Transverse colon (tissue), 4 donors: ENCODE measurements around the gene CACNA1C. TPM values are rescaled to one million over a fixed set of nuclear protein-coding genes. Genes with fewer than 3 reads are reported as not detected.

Experiments
- DNase-seq: peaks from one replicate; pipeline ENCODE4 v3.0.0-alpha.2; 2019
- H3K27ac ChIP-seq, 4 donors: fragments of 200-600 bp; sonication (generic); 2 replicates each; pipeline ENCODE4 v1.5.1; 2016 to 2018; ENCODE audit warnings: inconsistent platforms in 4 of 4
- H3K27me3 ChIP-seq: fragments of 200-600 bp; sonication (generic); 2 replicates; pipeline ENCODE4 v1.5.1; 2017; ENCODE audit warnings: inconsistent platforms
- H3K36me3 ChIP-seq, 4 donors: fragments of 200-600 bp; sonication (generic); 2 replicates each; pipeline ENCODE4 v1.5.1; 2017 to 2019; ENCODE audit warnings: inconsistent platforms in 4 of 4
- H3K4me1 ChIP-seq, 4 donors: fragments of 200-600 bp; sonication (generic); 2 replicates each; pipeline ENCODE4 v1.5.1; 2017 to 2020; ENCODE audit warnings: inconsistent platforms in 4 of 4
- H3K4me3 ChIP-seq, 4 donors: fragments of 200-600 bp; sonication (generic); 1 replicate in 1 of 4; 2 replicates in 3 of 4; pipeline versions ENCODE4 v1.5.1 to v1.6.1; 2017 to 2019; ENCODE audit warnings: inconsistent platforms in 4 of 4
- H3K9me3 ChIP-seq, 2 donors: fragments of 200-600 bp; sonication (generic); 2 replicates each; pipeline ENCODE4 v1.5.1; 2017 to 2019; ENCODE audit warnings: inconsistent platforms in 2 of 2
- EP300 ChIP-seq: sonication (generic); formaldehyde crosslinking; IDR thresholded peaks from one replicate; pipeline ENCODE4 v1.6.1; 2017; ENCODE audit warnings: antibody characterized with exemption, low read depth
- POLR2A ChIP-seq: fragments of 450-650 bp; IDR thresholded peaks from one replicate; pipeline ENCODE4 v1.6.1; 2016; ENCODE audit warnings: antibody characterized with exemption, mild to moderate bottlenecking, moderate library complexity
- POLR2AphosphoS5 ChIP-seq, 3 donors: sonication (generic); formaldehyde crosslinking; IDR thresholded peaks; one replicate each; pipeline ENCODE4 v1.6.1; 2016; ENCODE audit warnings: antibody characterized with exemption in 3 of 3
- WGBS, 2 donors: methylation state at CpG; one replicate each; pipeline ENCODE4 v1.1.5; 2018; ENCODE audit warnings: low coverage in 1 of 2; 5-methylcytosine and 5-hydroxymethylcytosine counted together
- in situ Hi-C, 4 donors: fragments of 200-750 bp; cut with MboI; loops; one replicate each; pipeline versions ENCODE4 v1.15.0 to v1.15.1; 2017; ENCODE audit warnings: low sequenced_read_pairs in 3 of 4, low pct_ligation_motif_present in 1 of 4, low pct_unique_long_range_greater_than_20kb in 1 of 4
- intact Hi-C: fragments of 100-400 bp; cut with DNase I; formaldehyde crosslinking; loops from one replicate; pipeline ENCODE4 v1.15.1; 2023; ENCODE audit warnings: low total_unique reads
- total RNA-seq, 4 donors: library from RNA; depleted of rRNA; stranded (reverse); fragments of >200 nt; gene quantifications; one replicate each; pipeline ENCODE4 v1.1.0, GENCODE V29; 2016
- TF ChIP-seq, protein P1 (sequence below), 5 experiments: fragments of 200-600 bp in 3 of 5; fragments of 450-650 bp in 2 of 5; sonication (generic) in 3 of 5; IDR thresholded peaks; 1 replicate in 2 of 5; 2 replicates in 3 of 5; pipeline ENCODE4 v1.5.1; 2016 to 2017; ENCODE audit warnings: antibody characterized with exemption in 5 of 5, inconsistent platforms in 3 of 5, mild to moderate bottlenecking in 2 of 5, moderate library complexity in 1 of 5

Gene CACNA1C
- total RNA-seq, 4 donors from 2014 or later = 18.8 to 35.2 (median 24.8) TPM

DNA sequence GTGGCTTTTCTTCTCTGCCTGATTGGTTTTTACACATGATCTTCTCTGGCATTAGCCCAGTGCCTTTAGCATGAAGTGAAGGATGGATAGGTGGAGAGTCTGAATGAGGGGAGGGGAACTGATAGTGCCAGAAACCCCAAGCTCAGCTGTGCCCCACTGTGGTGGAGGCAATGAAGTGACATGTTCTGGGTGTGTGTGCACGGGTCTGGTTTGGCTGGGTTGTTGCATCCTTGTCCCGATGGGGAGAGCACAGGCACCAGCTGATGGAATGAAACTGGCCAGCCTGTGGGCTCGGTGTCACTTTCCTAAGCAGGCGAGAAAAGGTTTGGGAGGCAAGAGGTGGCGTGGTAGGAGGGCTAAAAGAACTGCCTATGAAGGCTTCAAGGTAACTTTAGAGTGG is 65.3 kb downstream of the CACNA1C start:
- intact Hi-C loops (no loop called here), in situ Hi-C loops (no loop called here)
- H3K4me1 ChIP-seq = peaks cover 0 to 22% (median 6%) of the 10 kb centered on the region in 4 donors
- TF ChIP-seq, protein P1, sequence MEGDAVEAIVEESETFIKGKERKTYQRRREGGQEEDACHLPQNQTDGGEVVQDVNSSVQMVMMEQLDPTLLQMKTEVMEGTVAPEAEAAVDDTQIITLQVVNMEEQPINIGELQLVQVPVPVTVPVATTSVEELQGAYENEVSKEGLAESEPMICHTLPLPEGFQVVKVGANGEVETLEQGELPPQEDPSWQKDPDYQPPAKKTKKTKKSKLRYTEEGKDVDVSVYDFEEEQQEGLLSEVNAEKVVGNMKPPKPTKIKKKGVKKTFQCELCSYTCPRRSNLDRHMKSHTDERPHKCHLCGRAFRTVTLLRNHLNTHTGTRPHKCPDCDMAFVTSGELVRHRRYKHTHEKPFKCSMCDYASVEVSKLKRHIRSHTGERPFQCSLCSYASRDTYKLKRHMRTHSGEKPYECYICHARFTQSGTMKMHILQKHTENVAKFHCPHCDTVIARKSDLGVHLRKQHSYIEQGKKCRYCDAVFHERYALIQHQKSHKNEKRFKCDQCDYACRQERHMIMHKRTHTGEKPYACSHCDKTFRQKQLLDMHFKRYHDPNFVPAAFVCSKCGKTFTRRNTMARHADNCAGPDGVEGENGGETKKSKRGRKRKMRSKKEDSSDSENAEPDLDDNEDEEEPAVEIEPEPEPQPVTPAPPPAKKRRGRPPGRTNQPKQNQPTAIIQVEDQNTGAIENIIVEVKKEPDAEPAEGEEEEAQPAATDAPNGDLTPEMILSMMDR (IDR thresholded peaks at IDR 0.05) = no peak
- no peak for TF ChIP-seq POLR2A
- TF ChIP-seq EP300 = no peak
- TF ChIP-seq POLR2AphosphoS5 (IDR thresholded peaks at IDR 0.05) = no peak
- DNase-seq = no peak
- peak overlapping the region in 3 of 4 donors; percentile 66 to 75 (median 75) for H3K27ac ChIP-seq
- no peaks in the 10 kb centered on the region for H3K36me3 ChIP-seq
- no peak overlapping the region for H3K4me3 ChIP-seq
- H3K9me3 ChIP-seq = no peaks in the 10 kb centered on the region
- no peaks in the 10 kb centered on the region for H3K27me3 ChIP-seq
- WGBS, 2 donors = 70 to 95% methylated on average over 4 to 5 of the region's 5 CpGs

DNA sequence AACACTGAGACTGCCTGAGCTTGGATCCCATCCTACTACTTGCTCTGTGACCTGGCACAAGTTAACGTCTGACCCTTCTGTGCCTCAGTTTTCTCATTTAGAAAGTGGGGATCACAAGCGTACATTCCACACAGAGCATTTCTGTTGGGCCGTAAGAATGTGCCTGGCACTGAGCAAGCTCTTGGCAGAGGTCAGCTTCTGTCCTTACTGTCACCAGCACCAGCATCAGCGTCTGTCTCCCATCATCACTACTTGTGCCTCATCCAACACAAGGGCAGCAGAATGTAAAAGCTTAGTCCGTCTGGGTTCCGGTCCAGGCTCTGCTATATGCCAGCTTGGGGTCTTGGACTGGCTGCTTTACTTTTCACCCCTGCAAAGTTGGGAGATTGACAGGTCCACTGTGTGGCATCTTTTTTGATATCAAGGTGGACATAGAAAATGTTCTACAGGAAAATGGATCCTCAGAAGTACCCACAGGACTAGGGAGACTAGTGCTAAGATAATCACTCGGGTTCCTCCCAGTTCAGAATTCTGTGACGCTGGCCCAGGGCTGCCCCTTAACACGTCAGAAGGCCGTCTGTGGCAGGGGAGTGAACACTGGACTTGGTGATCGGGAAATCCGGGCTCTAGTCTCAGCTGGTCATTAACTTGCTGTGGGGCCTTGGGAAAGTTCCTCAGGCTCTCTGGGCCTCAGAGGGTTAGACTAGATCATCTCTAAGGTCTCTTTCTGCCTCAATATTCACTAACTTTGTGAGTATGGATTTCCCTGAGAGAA is 65.9 kb downstream of the CACNA1C start:
- no peak for DNase-seq
- Histone ChIP-seq H3K27me3 (no peaks in the 10 kb centered on the region), H3K36me3 (no peaks in the 10 kb centered on the region), H3K27ac (peak overlapping the region; percentile 37 to 75 (median 70)), H3K4me3 (no peak overlapping the region), H3K9me3 (no peaks in the 10 kb centered on the region), H3K4me1 (peaks cover 0 to 22% (median 6%) of the 10 kb centered on the region in 4 donors)
- 83% methylated on average over 12 of the region's 12 CpGs; no CpG with 5 or more reads in 1 of the 2 donors for WGBS, 2 donors
- in situ Hi-C loops (no loop called here), intact Hi-C loops (no loop called here)
- TF ChIP-seq EP300 (no peak), POLR2A (no peak), POLR2AphosphoS5 (IDR thresholded peaks at IDR 0.05) (no peak)
- TF ChIP-seq, protein P1 (IDR thresholded peaks at IDR 0.05) = no peak

DNA sequence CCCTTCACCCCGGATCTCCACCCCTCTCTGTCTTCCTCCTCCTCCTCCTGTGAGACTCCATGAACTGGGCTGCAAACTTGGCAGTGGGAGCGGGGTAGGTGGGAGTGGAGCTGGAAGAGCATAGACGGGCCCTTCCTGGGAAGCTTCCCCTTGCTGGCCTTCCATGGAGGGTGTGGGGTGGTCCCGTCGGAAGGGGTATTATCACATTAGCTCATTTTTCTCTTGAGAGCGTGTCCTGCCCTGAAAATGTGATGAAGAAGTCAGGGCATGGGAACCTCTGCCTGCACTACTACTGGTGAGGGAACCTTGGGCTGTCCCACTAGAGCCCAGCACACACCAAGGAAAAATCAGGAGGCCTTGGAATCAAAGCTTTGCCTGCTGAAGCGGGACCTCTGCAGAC is 66.5 kb downstream of the CACNA1C start:
- 79% methylated on average over 7 of the region's 7 CpGs; no CpG with 5 or more reads in 1 of the 2 donors for WGBS, 2 donors
- peak overlapping the region; percentile 37 to 75 (median 70) for H3K27ac ChIP-seq
- no peaks in the 10 kb centered on the region for H3K27me3 ChIP-seq
- in situ Hi-C loops (no loop called here), intact Hi-C loops (no loop called here)
- no peak for DNase-seq
- peaks cover 0 to 22% (median 6%) of the 10 kb centered on the region in 4 donors for H3K4me1 ChIP-seq
- H3K4me3 ChIP-seq = no peak overlapping the region
- no peaks in the 10 kb centered on the region for H3K36me3 ChIP-seq
- TF ChIP-seq POLR2AphosphoS5 (IDR thresholded peaks at IDR 0.05) (no peak), EP300 (no peak)
- TF ChIP-seq, protein P1 (IDR thresholded peaks at IDR 0.05) = no peak
- no peaks in the 10 kb centered on the region for H3K9me3 ChIP-seq

DNA sequence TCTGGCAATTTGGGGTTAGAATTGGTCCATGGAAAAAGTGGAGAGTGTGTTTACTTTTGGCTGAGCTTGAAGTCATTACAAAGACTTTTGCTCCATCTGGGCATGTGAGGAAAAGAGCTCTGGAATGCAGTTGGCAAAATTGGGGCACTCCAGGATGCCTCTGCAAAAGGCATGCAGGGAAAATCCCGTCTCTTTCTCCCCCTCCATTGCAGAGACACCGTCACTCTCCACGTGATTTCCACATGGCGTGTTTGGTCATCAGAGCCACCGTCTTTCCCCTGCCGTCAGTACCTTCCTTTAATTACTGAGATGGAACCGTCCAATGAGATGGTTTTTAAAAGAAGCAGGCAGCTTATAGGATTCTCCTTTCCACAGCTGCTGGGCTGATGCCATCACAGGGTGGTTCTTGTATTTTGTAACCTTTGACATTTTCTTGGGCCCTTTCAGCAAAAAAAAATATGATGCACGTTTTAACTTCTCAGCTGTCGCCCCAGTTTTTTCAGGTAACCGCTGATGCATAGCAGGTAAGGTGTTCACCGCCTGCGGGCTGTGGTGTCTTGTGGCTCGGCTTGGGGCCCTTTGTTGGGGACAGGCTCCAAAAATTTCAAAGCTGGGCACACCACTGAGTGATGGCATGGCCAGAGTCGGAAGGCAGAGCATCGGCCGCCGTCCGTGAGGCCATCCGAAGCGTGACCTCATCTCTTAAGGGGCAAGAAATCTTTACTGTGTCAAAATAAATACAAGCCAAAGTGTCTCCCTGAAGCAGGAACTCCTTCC is 68.4 kb downstream of the CACNA1C start:
- in situ Hi-C loops = no loop called here
- peak overlapping the region in 3 of 4 donors; percentile 66 to 75 (median 75) for H3K27ac ChIP-seq
- DNase-seq = no peak
- no peaks in the 10 kb centered on the region for H3K36me3 ChIP-seq
- H3K4me3 ChIP-seq = no peak overlapping the region
- 86 to 89% methylated on average over 4 to 20 of the region's 20 CpGs for WGBS, 2 donors
- H3K9me3 ChIP-seq = no peaks in the 10 kb centered on the region
- no peaks in the 10 kb centered on the region for H3K27me3 ChIP-seq
- TF ChIP-seq, protein P1 (IDR thresholded peaks at IDR 0.05) = no peak
- TF ChIP-seq EP300 = no peak
- TF ChIP-seq POLR2AphosphoS5 (IDR thresholded peaks at IDR 0.05) = no peak
- no peak for TF ChIP-seq POLR2A
- H3K4me1 ChIP-seq = peaks cover 0 to 22% (median 6%) of the 10 kb centered on the region in 4 donors
- intact Hi-C loops = no loop called here
